GM21423 (cell line): Measurements from ENCODE around the gene NUDT1.

Source experiments
- ATAC-seq: cut with Tn5 transposase; IDR thresholded peaks from one replicate; pipeline ENCODE4 v1.9.1; 2021; ENCODE audit warnings: mild to moderate bottlenecking, moderate library complexity; ENCODE audit not compliant: unreplicated experiment

The NUDT1 gene

DNA sequence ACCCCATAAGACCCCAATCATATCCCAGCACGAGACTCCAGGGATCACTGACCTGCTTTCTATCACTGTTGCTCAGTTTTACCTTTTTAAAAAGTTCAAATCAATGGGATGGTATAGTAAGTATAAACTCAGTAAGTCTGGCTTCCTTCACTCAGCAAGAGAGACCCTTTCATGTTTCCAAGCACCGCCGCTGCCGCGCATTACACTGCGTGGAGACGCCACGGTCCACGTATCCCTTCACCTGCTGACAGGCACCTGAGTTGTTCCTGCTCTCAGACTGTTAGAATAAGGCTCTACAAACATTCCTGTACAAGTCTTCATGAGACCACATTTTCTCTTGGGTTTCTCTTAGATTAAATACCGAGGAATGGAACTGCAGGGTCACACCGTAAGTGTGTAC lies 37.6 kb upstream of the NUDT1 start:
- no peak for ATAC-seq

DNA sequence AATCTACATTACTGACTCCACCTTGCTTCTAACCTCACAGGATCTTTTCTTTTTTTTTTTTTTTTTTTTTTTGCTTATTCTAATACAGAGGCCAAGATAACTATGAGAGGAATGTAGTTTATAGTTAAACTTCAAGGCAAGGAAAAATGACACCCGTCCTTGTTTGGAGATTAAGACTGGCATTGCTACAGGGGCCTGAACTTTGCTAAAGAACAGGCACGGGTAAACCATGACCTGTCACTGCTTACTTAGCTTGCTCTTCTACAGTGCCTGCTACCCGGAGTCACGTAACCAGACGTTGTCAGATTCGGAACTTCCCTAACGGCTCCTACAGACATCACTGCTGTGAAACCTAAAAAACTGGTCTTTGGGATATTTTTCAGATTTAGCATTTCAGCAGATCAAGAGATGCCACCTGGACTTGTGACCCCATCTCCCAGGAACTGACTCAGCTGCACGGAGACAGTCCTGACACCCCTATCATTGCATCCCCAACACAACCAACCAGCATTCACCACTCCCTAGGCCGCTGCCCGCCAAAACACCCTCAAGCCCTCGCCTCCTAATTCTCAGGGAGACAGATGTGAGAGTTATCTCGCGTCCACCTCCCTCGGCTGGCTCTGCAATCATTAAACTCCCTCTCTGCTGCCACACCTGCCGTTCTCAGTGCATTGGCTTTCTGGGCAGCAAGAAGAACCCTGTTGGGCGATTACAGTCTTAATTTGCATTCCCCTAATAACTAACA lies 36.8 kb upstream of the NUDT1 start:
- ATAC-seq = no peak

DNA sequence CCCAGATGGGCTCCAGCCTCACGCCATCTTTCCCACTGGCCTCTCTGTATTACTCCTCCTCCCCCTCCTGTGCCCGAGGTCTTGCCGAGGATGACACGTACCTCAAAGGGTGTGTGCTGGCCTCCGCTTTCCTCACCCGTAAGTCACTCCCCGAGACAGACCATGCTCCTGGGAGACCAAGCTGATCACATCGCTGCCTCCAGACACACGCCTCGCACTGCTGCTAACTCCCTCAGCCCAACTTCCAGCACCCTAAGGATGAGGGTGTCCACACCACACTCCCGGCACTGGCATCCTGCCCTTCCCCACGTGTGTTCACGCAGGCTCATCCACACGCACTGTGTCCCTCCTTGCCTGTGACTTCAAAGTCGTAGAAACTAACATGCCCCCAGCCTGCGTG lies 33.3 kb upstream of the NUDT1 start:
- ATAC-seq = no peak

DNA sequence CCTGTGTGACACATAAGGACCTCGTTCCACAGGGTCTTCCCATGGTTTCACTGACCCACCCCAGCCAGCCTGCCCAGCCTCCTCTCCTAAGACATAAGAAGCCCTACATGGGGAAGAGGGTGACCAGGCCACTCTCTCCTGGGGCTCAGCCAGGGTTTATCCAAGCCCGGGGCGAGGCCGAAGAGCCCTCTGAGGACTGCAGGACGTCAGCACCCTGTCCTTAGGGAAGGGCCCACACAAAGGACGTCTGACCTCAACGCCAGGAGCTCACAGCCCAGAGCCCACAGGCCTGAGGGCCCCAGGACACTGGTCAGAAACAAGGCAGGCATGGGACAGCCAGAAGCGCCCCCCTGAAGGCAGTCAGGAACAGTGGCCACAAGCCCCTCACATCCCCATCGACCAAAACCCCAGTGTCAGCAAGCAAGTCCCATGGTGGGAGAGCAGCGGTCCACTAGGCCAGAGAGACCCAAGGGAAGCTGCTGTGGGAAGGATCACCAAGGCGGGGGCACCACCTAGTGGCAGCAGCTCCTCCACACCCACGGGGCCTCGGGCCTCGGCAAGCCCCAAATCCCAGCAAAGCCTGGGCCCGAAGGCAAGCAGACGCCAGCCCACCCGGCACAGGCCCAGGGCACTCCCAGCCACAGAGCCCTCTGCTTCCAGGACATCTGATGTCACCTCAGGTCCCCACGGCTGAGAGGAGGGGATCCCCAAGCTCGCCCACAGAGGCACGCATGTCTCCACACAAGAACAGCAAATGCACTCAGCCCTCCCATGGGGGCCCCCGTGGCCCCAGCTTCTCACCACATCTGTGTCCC lies 32.7 kb upstream of the NUDT1 start:
- ATAC-seq = peak; percentile 48

DNA sequence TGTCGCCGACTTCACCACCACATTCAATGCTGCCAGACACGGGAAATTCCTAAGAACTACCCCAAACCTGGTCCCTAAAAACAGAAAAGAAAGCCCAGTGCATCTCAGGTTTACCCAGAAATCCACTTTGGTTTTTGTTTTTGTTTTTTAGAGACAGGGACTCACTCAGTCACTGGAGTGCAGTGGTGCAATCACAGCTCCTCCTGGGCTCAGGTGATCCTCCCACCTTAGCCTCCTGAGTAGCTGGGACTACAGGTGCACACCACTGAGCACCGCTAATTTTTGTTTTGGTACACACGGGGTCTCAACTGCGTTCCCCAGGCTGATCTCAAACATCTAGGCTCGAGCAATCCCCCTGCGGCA lies 32.1 kb upstream of the NUDT1 start:
- ATAC-seq = no peak

DNA sequence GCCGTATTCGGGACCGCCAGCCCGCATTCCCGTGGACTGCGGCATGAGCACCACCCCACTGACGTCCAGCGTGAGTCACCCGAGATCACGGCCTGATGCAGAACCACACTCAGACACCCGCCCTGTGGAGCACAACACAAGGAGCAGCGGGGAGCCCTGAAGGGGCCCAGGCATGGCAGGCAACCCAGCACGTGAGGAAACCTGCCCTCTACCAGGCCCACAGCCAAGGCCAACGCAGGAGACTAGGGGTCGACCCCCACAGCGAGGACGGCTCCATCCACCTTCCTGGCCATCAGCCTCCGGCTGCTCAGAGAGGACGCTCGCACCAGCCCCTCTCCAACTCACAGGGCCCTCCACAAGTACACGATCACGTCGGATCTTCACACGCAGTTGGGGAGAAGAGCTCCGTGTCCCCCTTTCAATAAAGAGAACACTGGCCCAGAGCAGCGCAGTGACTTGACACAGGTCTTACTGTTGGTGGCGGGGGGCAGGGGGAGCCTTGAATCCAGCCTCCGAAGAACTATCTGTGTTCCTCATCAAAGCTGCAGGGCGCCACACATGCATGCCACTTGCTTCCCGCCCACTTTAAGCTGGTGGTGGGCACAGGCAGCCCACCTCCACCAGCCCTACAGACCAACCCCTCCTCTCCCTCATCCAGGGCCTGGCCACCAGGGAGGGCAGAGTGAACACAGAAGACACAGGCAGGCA lies 31.3 kb upstream of the NUDT1 start:
- no peak for ATAC-seq

DNA sequence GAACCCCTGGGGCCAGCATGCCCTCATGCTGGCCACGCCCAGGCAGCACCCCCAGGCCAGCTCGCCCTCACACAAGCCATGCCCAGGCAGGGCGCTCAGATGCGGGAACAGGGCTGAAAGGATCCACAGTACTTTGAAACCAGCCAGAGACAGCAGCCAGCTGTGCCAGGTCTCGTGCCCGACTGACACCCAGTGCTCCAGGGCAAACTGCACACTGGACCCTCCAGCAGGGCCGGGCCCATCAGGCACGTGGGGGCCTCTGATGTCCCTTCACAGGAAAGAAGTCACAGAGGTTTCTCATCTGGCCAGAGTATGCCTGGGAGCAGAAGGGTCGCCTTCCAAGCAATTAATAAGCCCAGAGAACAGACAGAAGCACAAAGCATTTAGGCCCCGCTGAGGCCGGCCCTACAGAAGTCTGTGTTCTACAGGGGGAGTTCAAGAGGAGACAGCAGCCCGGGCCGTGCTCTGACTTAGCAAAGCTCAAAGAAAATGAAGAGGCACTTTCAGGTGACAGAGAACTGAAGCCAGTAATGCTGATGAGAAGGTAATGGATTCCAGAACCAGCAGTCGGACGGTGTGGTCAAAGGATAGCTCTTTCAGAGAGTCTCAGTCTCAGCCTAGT lies 30.7 kb upstream of the NUDT1 start:
- ATAC-seq = no peak

DNA sequence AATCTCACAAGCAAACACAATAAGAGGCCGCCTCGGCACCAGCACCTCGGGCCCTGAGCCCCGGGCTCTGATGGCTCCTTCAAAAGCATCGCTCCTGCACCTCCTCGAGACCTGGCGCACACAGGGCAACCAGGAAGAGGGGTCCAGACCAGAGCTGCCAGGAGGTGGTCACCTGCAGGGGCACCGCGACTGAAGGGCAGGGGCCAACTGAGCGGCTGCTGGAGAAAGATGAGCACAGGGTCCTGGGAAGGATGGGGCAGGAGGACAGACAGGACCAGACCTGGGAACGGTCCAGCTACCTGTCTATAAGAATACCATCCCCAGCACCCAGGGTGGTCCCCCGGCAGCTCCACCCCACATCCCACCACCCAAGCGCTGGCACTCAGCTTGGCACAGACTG lies 30.1 kb upstream of the NUDT1 start:
- ATAC-seq = no peak

DNA sequence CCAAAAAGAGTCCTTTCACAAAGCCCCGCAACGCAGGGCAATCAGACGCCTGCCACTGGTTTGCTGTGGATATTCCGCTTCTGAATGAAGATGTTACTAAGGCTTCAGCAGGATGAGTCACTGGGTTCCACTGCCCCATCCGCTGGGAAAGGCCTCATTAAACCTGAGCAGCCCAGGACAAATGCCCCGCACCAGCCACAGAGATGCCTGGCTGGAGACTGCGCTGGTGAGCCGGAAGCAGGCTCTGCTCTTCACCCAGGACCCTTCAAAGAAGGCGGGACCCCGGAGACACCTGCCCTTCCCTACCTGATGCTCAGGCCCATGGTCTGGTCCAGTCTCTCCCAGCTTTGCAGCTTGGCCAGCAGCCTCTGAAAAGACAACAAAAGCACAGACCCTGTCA lies 29.1 kb upstream of the NUDT1 start:
- ATAC-seq = no peak

DNA sequence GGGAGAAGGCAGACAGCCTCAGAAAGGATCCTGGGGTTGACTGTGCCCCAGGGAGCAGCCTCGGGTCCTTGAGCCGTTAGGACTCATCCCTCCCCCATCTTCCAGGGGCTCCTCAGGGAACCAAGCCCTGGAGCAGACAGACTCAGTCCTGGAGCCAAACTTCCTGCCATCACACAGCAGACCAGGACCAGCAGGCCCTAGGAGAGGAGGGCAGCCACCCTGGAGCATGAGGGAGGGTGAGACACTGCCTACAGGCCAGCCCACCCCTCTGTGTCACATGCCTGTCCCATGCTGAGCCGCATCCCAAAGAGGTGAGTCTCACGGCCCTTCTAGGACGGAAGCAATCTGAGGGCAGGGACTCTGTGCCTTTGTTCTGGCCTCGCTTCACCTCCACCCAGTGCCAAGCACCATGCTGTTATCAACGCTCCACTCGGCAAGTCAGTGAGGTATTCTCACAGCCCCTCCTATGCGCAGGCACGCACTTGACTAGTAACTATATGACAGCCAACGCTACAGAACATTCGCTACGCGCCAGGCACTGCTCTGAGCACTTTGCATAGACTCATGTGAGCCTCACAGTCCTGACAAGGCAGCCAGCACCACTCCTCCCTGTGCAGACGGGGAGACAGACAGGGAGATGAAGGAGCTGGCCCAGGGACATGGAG lies 28.3 kb upstream of the NUDT1 start:
- ATAC-seq = no peak

DNA sequence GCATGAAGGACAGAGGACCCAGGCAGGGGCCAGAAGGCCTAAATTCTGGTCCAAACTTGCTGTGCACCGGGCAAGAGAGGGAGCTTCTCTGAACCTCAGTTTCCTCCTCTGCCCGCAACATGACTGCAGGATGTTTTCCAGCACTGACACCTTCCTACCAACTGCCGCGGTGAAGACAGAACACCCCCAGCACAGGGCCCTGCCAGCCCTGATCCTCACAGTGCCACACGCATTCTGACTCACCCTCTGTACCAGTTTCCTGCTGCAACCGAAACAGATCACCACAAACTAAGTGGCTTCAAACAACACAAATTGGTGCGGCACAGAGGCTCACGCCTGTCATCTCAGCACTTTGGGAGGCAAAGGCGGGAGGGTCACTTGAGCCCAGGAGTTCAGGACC lies 27.4 kb upstream of the NUDT1 start:
- ATAC-seq = no peak

DNA sequence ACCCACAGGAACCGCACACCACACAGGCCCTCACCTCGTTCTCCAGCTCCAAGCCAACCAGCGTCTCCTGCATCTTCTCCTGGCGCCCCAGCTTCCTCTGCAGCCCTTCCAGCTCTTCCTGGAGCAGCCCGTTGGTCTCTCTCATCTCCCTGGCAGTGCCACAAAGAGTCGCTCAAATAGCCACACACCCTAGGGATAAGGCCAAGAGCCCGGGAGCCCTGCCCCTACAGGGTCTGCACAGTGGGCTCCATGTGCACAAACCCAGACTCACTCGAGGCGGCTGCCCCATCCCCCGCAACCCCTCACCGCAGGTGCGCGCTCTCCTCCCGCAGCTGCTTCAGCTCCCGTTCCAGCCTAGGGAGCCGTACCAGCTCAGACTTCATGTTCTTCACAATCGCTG lies 26.2 kb upstream of the NUDT1 start:
- no peak for ATAC-seq

DNA sequence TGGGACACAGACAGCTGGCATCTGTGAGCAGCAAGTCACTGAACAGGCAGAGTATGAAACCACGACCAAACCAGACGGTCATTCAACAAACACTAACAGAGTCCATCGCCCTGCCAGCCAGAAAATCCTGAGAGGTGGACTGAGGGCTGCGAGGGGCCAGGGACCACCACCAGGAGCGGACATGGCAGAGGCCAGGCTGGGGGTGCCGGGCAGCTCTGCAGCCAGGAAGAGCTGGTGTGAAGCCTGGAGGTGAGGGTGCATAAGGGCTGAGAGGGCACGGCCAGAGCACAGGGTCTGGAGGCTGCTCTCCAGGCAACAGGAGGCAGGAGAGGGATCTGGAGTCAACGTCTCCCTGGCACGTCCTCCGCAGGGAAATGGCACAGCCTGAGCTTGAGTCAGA lies 24.8 kb upstream of the NUDT1 start:
- ATAC-seq = no peak

DNA sequence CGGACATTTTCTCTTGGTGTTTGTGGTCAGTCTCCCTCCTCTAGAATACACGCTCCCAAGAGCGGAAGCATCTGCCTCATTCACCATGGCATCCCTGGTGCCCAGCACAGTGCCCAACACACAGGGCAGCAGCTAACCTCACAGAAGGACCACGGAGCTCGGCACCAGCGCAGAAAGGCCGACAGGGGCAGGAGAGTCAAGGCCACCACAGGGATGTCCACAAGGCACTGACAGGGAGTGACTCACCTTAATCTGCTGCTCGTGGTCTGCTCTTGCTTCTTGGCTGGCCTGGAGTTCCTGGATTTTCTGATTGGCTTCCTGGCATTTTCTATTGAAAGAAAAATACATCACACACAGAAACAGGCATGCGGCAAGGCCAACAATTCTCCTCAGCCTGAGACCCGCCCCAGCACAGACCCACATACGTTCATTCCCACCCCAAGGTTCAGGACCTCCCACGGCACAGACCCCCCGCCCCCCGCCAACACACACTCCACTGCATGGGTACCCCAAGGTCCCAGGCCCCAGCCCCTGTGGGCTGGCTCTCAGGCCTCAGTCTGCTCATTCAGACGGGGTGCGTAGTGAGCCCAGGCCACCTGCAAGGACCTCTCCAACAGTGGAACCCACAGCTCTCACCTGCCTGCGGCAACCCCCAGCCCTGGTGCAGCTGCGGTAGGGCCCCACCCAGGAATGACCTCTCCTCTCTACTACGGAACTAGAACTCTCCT lies 24.1 kb upstream of the NUDT1 start:
- no peak for ATAC-seq

DNA sequence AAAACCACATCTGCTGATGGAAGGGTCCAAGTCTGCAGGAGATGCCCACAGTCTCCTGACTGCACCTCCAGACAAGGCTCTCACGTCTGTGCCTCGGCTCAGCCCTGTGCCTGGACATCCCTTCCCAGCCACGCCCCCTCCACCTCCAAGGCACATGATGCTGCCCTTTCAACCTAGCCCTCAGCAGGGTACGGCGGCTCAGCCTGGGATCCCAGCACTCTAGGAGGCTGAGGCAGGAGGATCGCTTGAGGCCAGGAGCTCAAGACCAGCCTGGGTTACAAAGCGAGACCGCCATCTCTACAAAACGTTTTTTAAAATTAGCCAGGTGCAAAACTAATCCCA lies 23.6 kb upstream of the NUDT1 start:
- ATAC-seq = no peak

DNA sequence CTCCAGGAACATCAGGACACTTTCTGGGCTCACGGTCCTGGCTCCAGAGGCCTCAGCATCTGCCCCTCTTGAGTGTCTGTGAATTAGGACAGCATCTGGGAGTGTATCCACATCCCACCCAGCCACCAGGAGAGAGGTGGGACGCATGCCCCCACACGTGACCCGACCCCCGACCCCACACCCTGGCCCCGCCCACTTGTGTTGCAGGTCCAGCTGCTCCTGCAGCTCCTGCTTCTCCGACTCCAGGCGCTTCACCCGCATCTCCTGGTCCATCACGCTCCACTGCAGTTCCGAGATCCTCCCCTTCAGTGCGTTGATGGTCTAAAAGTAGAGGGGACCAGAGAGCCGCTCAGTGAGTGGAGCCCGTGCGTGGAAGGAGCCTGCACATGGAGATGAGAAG lies 22.9 kb upstream of the NUDT1 start:
- no peak for ATAC-seq

DNA sequence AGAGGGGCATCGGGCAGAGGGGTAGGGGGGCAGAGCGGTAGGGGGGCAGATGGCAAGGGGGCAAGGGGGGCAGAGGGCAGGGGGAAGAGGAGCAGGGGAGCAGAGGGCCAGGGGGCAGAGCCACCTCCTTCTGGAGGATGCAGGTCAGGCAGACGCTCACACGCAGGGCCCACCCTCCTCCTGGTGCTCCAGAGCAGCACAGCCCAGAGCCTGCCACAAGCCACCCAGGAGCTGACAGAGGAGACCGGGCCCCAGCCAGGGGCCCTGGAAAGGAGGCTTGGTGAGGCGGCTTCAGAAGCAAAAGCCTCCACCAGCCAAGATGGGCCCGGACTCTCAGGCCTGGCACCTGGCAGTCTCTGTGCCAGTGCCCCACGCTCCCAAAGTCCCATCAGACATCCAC lies 22.4 kb upstream of the NUDT1 start:
- no peak for ATAC-seq

DNA sequence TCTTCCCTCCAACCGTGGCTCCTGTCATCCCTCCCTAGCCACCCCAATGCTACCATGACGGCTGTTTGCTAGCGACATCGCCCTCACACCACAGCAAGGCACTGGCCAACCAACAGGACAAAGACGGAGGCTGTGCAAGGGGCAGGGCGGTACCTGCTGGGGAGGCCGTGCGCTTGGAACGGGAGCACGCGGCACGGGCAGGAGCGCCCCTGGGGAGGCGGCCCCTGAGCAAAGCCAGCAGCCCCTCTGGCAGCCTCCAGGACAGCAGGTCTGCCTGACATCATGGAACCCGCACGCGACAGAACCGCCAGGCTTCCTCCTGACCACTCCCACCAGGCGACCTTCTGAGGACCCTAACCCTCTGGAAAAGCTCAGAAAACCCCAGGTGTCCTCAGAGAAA lies 22.0 kb upstream of the NUDT1 start:
- ATAC-seq = no peak

DNA sequence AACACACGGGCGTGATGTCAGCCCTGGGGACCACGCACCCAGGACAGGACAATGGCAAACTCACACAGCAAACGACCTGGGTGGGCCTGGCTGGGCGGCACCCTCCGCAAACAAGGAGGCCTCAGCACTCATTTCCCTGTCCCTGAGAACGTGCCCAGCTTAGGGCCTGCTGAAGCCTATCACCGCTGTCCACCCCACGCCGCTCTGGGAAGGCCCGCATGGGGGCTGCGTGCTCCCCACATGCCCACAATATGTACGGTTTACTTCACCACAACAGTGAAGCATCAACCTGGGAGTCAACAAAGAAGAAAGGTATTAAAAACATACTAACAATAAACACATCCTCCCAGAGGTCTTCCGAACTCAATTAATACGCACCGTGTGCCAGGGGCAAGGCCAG lies 21.5 kb upstream of the NUDT1 start:
- no peak for ATAC-seq

DNA sequence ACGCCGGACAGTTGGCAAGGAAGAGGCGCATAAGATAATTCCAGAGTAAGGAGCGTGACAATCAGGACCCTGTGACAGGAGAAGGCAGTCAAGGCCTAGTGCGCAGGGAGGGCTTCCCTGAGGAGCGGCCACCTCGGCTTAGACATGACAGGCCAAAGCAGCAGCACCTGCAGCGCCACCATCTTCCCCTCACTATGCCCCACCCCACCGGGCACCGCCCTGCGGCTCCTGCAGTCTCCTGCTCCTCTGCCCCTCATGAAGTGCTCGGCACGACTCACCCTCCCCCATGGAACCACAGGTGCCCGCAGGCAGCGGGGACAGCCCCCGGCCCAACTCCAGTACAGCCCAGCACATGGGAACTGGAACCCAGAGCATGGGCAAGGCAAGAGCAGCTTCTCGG lies 21.1 kb upstream of the NUDT1 start:
- no peak for ATAC-seq

DNA sequence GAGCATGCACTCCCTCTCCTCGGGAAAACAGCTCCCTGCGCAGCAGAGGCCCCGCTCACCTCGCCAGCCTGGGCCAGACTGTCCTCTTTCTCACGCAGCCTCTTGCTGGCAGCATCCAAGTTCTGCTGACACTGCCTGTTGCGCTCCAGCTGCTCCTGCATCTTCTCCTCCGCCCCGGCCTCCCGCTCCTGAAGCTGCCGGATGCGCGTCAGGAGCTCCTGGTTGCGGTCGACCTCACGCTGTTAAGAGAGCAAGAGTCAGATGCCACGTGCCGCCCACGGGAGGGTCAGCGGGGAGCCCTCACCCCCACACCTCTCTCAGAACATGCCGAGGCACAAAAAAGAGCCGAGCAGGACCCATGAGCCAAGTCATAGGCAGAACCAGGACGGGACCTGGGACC lies 19.5 kb upstream of the NUDT1 start:
- ATAC-seq = no peak
